Fibroblast of skin of right quadriceps (primary cell): Measurements from ENCODE around the gene RPL29.

Experiments
- DNase-seq: peaks from one replicate; pipeline ENCODE4 v3.0.0-alpha.2; 2013

The RPL29 gene

DNA sequence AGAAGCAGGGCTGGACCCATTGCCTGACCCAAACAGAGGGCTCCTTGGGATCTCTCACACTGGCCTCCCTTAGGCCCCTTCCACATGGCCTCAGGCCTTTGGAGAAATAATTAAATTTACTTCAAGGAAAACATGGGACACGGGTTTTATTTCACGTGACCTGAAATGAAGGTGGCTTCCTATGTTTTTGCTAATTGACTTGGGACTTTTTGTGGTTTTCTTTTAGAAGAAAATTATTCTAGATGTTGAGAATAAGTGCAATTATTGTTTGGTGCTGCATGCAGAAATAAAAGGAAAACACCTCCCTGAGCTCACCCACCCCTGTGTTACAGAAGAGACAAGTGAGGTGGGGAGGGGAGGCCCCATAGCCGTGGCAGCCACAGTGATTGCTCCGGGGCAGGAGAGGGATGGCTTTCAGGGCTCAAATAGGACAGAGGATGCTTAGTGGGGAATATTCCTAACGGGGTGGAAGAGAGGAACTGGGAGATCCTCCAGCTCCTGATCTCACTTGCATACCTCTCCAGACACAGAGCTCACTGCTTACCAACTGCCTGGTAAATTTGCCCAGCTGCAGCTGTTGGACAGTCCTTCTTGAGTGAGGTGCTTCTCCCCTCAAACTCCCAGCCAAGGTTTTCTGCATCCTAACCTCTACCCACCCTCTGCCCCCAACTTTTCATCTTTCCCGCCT lies 29.2 kb upstream of the RPL29 start:
- DNase-seq: no peak

DNA sequence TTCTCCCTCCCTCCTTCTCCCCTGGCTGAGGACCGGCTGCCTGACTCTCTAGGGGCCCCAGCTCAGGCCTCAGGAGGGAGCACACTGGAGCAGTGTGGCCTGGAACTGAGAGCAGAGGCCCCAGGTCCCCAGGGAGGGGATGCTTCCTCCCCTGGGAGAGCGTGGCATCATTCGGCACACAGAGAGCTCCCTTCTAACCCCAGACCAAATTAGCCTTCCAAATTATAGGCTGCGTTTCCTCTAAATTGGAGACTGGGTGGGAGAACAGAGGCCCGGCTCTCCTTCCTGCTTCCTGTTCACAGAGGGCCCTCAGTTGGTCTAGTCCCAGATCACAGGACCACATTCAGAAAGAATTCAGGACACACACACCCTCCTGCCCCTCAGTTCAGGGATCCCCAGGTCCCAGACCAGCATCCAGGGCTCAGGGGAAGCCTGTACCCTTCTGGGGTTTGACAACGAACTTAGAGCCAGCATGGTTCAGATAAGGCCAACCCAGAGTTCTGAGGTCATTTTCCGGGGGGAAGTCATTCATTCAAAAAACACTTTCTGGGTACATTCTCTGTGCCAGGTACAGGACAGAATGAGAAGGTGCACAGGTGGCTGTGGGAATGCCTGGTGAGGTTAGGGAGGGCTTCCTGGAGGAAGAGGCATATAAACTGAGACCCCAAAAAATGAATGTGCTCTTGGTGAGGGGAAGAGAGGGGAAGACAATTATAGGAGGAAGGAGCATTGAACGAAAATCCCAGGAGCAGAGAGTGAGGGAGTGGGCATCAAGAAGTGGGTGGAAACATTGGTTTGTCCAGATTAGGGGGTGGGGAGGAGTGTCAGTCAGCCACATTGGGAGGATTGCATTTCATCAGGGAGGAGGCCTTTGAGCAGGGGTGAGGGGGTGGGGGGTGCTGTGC lies 28.4 kb upstream of the RPL29 start:
- DNase-seq: no peak

- DNase-seq: no peak
Measured at GRCh38 chr3:52023101-52023770, 27.5 kb upstream of the RPL29 start.

DNA sequence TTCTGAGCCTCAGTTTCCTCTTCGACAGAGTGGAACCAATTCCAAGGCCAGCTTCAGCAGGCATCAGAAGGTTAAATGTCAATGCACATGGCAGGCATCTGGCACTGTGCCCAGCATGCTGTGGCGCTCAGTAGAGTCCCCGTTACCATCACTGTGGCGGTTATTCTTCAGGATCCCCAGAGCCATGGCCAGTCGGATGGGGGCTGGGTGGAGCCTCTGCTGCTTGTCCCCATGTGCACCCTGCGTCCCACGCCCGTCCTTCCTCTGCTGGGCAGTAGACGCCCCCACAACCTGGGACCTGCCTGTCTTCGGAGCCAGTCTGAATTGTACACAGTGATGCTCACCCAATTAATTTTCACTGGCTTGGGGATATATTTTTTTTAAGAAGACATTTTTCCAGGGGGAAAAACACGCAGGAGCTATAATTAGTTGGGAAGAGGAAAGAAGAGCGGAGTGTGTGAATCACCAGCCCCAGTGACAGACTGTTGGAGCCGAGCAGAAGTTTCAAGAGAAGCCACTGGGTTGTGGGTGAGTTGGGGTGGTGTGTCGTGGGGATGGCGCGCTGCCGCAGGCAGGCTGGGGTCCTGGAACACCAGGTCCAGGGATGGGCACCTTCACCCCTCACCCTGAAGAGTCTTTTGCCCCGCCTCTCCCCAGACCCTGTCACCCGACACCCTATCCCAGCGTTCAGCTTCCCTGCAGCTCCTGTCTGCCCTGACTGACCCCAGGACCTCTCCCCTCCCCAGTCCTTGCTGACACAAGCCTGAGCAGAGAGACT lies 26.8 kb upstream of the RPL29 start:
- DNase-seq: peak; percentile 41

GRCh38 chr3:52021489-52022268 lies 26.0 kb upstream of the RPL29 start:
- peak; percentile 25 for DNase-seq

DNA sequence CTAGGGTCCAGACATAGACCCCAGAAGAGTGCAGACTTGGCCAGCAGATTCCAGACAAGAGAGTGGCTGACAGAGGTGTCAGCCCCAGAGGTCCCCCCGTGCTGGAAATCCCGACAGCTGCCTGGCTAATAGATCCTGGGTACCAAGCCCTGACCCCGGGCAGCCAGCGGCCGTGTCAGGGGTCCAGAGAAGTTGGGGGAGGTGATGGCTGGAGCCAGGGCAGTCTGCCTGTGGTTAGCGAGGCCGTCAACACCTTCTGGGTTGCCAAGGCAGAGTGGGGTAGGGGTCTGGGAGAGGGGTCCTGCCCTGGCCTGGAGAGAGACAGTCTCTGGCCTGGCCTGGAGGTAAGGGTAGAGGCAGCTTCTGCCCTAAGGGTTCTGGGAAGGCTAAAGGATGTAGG lies 25.1 kb upstream of the RPL29 start:
- no peak for DNase-seq

DNA sequence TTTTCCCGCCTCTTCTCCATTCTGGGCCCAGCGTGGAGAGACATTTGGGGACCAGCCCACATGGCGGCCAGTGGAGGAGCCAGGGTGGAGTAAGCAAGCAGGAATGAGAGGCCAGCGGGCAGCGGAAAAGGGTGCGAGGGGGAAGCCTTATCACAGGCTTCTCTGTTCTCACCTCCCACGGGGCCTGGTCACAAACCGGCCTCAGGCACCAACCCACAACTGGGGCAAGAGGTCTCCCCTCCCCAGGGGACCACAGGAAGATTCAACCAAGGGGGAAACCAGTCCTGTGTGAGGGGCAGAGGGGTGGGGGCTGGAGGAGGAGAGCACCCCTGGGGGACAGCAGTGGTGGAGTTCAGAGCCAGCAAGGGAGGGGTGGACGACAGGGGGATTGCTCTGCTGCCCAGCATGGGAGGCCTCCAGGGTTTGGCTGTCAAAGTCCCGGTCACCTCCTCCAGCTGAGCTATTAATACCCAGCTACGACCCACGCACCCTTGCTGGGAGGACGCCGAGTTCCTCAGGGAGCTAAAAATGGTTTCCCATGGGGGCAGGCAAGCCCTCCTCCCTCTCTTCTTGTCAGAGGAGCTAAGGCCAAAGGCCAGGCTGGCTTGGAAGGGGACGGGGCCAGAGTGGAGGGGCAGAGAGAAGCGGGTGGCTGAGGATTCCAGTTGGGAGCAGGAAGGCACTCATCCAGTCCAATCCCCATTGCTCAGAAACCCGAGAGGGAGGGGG lies 23.8 kb upstream of the RPL29 start:
- DNase-seq: no peak

GRCh38 chr3:52018319-52019000 lies 22.8 kb upstream of the RPL29 start:
- DNase-seq: no peak

GRCh38 chr3:52017586-52017985 lies 21.9 kb upstream of the RPL29 start:
- DNase-seq: no peak

GRCh38 chr3:52015438-52016228 lies 19.9 kb upstream of the RPL29 start:
- no peak for DNase-seq

DNA sequence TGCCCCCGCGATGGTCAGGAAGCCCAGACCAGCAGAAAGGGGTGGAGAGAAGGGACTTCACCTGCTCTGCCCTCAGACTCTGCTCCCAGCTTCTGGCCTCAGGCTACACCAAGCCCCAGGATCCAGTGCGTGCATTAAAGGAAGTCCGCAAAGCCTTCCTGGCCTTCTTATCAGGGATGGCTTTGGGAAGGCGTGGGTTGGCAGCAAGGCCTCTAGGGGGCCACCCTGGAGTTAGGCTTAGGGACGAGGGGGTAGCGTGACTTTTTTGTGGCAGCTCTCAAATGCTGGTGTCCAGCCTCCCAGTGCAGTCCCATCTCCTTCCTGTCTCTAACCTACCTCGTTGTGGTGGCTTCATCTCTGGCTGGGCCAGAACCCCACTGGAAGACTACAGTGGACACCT lies 18.9 kb upstream of the RPL29 start:
- DNase-seq: no peak

DNA sequence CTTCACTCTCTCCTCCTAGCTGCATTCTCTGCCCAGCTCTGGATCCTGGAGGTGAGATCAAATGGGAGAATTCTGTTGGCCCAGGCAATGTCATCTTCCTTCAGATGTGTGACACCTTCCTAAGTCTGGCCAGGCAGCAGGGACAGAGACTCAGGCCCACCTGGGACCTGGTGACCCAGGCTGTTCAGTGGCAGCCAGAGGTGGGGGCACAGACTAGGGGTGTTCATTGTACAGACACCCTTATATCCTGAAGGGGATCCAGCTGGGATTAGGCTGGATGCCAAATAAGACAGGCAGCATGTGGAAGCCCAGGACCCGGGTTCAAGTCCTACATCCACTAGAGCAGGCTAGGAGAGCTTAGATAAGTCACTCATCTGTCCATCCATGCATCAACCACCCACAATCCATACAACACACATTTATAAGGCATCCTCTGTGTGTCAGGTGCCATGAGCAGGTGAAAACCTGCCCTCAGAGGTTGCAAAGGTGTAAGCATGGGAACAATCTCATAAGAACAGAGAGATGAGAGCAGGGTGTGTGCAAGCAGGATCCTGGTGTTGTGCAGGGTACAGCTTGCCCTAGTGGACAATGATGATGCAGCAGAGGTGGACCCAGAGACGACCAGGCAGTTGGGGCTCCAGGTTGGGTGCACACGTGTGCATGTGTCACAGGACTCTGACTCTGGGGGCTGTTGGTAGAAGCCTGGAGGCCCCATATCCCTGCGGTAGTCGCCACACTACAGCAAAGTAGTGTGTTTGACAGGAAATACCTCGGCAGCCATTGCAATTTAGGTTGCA lies 18.3 kb upstream of the RPL29 start:
- DNase-seq: no peak

DNA sequence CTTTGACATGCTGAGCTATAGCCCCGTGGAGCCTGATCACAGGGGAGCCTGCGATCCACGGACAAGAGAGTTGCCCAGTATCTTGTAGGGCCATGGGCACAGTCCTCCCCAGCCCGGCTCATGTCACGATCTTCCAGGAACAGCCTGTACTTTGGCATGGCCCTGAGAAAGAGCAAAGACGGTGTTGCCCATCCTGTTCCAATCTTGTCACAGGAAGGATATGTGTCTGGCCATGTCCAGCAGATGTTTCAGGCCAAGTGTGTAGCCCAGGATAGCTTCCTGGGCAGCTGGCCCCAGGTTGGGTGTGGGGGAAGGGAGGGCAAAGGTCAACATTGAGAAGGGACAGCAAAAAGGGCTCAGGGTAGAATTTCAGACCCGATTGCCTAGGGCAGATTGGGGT lies 17.0 kb upstream of the RPL29 start:
- no peak for DNase-seq

DNA sequence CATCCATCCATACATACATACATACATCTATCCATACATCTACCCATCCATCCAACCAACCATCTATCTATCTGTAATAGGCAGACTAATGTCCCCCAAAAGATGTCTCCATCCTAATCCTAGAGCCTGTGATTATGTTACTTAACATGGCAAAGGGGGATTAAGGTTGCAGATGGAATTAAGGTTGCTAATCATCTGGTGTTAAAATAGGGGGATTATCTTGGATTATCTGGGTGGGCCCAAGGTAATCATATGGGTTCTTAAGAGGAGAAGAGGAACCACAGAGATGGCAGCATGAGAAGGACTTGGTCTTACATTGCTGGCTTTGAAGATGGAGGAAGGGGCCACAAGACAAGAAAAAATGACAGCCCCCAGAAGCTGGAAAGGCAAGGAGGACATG lies 14.7 kb upstream of the RPL29 start:
- no peak for DNase-seq

DNA sequence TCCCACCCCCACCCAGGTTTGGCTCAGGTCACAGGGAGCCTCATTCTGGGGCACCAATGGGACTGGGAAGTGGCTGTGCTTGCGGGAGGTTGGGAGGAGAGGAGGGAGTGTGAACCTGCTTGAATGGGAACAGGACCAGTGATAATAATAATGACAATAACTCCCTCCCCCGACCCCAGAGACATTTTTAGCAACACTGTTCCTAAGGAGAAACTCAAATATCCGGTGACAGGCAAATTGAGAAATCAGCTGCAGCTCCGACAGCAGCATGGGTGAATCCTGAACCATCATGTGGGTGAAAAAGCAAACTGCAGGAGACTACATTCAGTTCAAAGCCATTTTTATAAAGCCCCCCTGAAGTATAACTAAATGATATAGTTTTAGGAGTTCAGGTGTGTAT lies 11.6 kb upstream of the RPL29 start:
- DNase-seq: no peak

DNA sequence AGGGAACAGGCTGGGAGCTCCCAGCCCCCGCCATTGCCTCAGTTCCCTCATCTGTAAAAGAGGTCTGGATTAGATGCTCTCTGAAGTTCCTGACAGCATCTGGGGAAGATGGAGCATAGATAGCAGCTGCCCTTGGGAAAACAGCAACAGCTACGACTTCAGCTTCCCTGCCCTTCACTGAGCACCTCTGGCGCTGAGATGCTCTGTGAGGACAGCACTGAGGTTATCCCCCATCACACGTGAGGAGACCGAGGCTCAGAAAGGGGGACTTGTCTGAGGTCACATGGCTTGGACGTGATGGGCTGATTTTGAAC lies 11.1 kb upstream of the RPL29 start:
- no peak for DNase-seq

- DNase-seq: no peak
Measured at GRCh38 chr3:52006017-52006819, 10.5 kb upstream of the RPL29 start.

DNA sequence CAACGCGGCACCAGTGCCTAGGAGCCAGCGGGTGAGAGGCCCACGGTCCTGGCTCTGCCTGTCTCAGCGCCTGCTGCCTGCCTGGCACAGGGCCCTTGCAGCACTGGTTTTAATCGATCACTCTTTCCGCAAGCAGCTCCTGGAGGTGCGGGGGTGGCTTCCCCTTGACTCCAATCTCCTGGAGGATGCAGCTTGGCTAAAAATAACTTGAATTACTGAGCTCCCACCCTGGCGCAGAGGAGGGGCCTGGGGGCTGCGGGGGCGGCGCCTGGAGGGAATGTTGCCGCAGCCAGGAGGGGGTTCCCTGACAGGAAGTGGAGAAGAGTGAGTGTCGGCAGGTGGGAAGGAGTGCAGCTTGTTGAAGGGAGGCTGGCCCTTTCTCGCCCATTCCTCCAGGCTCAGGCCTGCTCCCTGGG lies 9.9 kb upstream of the RPL29 start:
- DNase-seq: peak; percentile 79
